OCI-LY1 (cell line): Measurements from ENCODE around the gene RAD51B.

Experiments
- CTCF ChIP-seq: fragments of 200-600 bp; sonication (generic), shearing (Covaris generic); IDR thresholded peaks from 2 replicates; pipeline ENCODE4 v1.5.1; 2017; ENCODE audit warnings: mild to moderate bottlenecking, antibody characterized with exemption, low read length, moderate library complexity, mixed read lengths
- EZH2 ChIP-seq: fragments of 200-600 bp; sonication (generic), shearing (Covaris generic); IDR thresholded peaks from 2 replicates; pipeline ENCODE4 v1.8.0; 2017; ENCODE audit warnings: borderline replicate concordance, mixed run types, mild to moderate bottlenecking, antibody characterized with exemption, low read length, moderate library complexity, mixed read lengths

GRCh38 chr14:68357777-68358176, 538.2 kb downstream of the RAD51B start:
- TF ChIP-seq CTCF: no peak
- no peak for TF ChIP-seq EZH2
